ENCODE results near the gene ZBTB44. TPM values are rescaled to one million over a fixed set of nuclear protein-coding genes. Genes with fewer than 3 reads are reported as not detected.

Gene ZBTB44
- total and polyA plus RNA-seq, 5 experiments from 2014 or later: 5.9 to 90.1 (median 7.9) TPM

- Mint-ChIP-seq H3K4me3 (no peak overlapping the region), H3K27ac (no peak overlapping the region), H3K36me3 (no peaks in the 10 kb centered on the region), H3K9me3 (peaks cover 0 to 2% (median 0%) of the 10 kb centered on the region in 9 donors), H3K27me3 (peaks cover 2 to 9% (median 7%) of the 10 kb centered on the region in 5 donors), H3K4me1 (peaks cover 0 to 22% (median 0%) of the 10 kb centered on the region in 4 donors)
- ATAC-seq (no peak), DNase-seq (no peak)
- POLR2A ChIA-PET: no interaction called here
Measured at GRCh38 chr11:130181295-130182272, 133.1 kb downstream of the ZBTB44 start.

- ATAC-seq (no peak), DNase-seq (peak in 1 of 10 donors; percentile 60)
- peaks cover 0 to 2% (median 0%) of the 10 kb centered on the region in 9 donors for H3K9me3 Mint-ChIP-seq
- H3K36me3 Mint-ChIP-seq: no peaks in the 10 kb centered on the region
- peaks cover 2 to 9% (median 7%) of the 10 kb centered on the region in 5 donors for H3K27me3 Mint-ChIP-seq
- no peak overlapping the region for H3K27ac Mint-ChIP-seq
- no peak overlapping the region for H3K4me3 Mint-ChIP-seq
- POLR2A ChIA-PET: no interaction called here
- peaks cover 0 to 22% (median 0%) of the 10 kb centered on the region in 4 donors for H3K4me1 Mint-ChIP-seq
Measured at GRCh38 chr11:130180896-130181294, 133.8 kb downstream of the ZBTB44 start.

- Mint-ChIP-seq H3K4me3 (no peak overlapping the region), H3K9me3 (peaks cover 0 to 4% (median 0%) of the 10 kb centered on the region in 9 donors), H3K27ac (no peak overlapping the region), H3K4me1 (peaks cover 0 to 22% (median 0%) of the 10 kb centered on the region in 4 donors), H3K27me3 (peaks cover 2 to 9% (median 7%) of the 10 kb centered on the region in 5 donors), H3K36me3 (no peaks in the 10 kb centered on the region)
- POLR2A ChIA-PET: no interaction called here
- peak in 1 of 10 donors; percentile 23 for DNase-seq
- no peak for ATAC-seq
Measured at GRCh38 chr11:130180491-130180890, 134.2 kb downstream of the ZBTB44 start.

- ATAC-seq (no peak), DNase-seq (no peak)
- peaks cover 0 to 22% (median 0%) of the 10 kb centered on the region in 4 donors for H3K4me1 Mint-ChIP-seq
- H3K27ac Mint-ChIP-seq: no peak overlapping the region
- peaks cover 2 to 11% (median 9%) of the 10 kb centered on the region in 5 donors for H3K27me3 Mint-ChIP-seq
- H3K36me3 Mint-ChIP-seq: peaks cover 0 to 5% (median 0%) of the 10 kb centered on the region in 3 donors
- H3K9me3 Mint-ChIP-seq: peaks cover 0 to 10% (median 6%) of the 10 kb centered on the region in 9 donors
- POLR2A ChIA-PET: no interaction called here
- no peak overlapping the region for H3K4me3 Mint-ChIP-seq
Measured at GRCh38 chr11:130179396-130180306, 135.1 kb downstream of the ZBTB44 start.

GRCh38 chr11:130178441-130179339 is 136.0 kb downstream of the ZBTB44 start:
- H3K27ac Mint-ChIP-seq: no peak overlapping the region
- H3K36me3 Mint-ChIP-seq: peaks cover 0 to 6% (median 0%) of the 10 kb centered on the region in 3 donors
- H3K4me3 Mint-ChIP-seq: no peak overlapping the region
- POLR2A ChIA-PET: no interaction called here
- DNase-seq (no peak), ATAC-seq (no peak)
- H3K27me3 Mint-ChIP-seq: peaks cover 2 to 12% (median 8%) of the 10 kb centered on the region in 5 donors
- H3K9me3 Mint-ChIP-seq: peaks cover 0 to 12% (median 6%) of the 10 kb centered on the region in 9 donors
- peaks cover 0 to 22% (median 0%) of the 10 kb centered on the region in 4 donors for H3K4me1 Mint-ChIP-seq

- no peak overlapping the region for H3K4me3 Mint-ChIP-seq
- H3K4me1 Mint-ChIP-seq: peaks cover 0 to 22% (median 0%) of the 10 kb centered on the region in 4 donors
- peaks cover 0 to 6% (median 0%) of the 10 kb centered on the region in 3 donors for H3K36me3 Mint-ChIP-seq
- DNase-seq: no peak
- H3K9me3 Mint-ChIP-seq: peaks cover 0 to 12% (median 6%) of the 10 kb centered on the region in 9 donors
- POLR2A ChIA-PET: no interaction called here
- ATAC-seq: no peak
- H3K27me3 Mint-ChIP-seq: peaks cover 0 to 12% (median 8%) of the 10 kb centered on the region in 5 donors
- H3K27ac Mint-ChIP-seq: no peak overlapping the region
Measured at GRCh38 chr11:130177782-130178181, 136.9 kb downstream of the ZBTB44 start.

Other genes starting within 250 kb of the ZBTB44 start
- gene APLP2, start 245.0 kb downstream of the ZBTB44 start, total RNA-seq: 10 to 100 TPM; 49.1 to 54.4 TPM
- gene APLP2, start 245.0 kb downstream of the ZBTB44 start, polyA plus RNA-seq: 10 to 100 TPM; 26.2 to 35.1 (median 26.8) TPM
- under 1 TPM; 0.74 to 0.94 TPM for gene ST14, start 155.1 kb downstream of the ZBTB44 start, total RNA-seq
- not detected for gene ST14, start 155.1 kb downstream of the ZBTB44 start, polyA plus RNA-seq
- not detected for gene ADAMTS8, start 113.7 kb upstream of the ZBTB44 start, total RNA-seq
- not detected for gene ADAMTS8, start 113.7 kb upstream of the ZBTB44 start, polyA plus RNA-seq
- under 1 TPM in 1 of 2 experiments, not detected in 1; 0.05 TPM for gene ADAMTS15, start 133.7 kb upstream of the ZBTB44 start, total RNA-seq
- not detected for gene ADAMTS15, start 133.7 kb upstream of the ZBTB44 start, polyA plus RNA-seq

All from naive thymus-derived CD8-positive, alpha-beta T cell (primary cell).